Body of pancreas (tissue), 4 donors: ENCODE data around the gene APBA2.

Experiments used
- CTCF ChIP-seq, 7 experiments: fragments of 450-650 bp in 4 of 7; fragments of 200-600 bp in 3 of 7; sonication (generic) in 3 of 7; IDR thresholded peaks; one replicate each; pipeline ENCODE4 v1.5.1; 2016 to 2019; ENCODE audit warnings: antibody characterized with exemption in 7 of 7
- POLR2A ChIP-seq, 3 donors: fragments of 450-650 bp; IDR thresholded peaks; one replicate each; pipeline ENCODE4 v1.6.1; 2016; ENCODE audit warnings: antibody characterized with exemption in 3 of 3, mild to moderate bottlenecking in 2 of 3

GRCh38 chr15:29071882-29072273, 186.1 kb downstream of the APBA2 start:
- TF ChIP-seq CTCF (IDR thresholded peaks at IDR 0.05) (no peak), POLR2A (IDR thresholded peaks at IDR 0.05) (no peak)
